HG03060 (cell line): ENCODE data around the gene ACOT11.
"Not testable (repeated sequence)": the region's sequence is repeated elsewhere in the genome, so short reads cannot be mapped to it uniquely, and the experiment has no call there.

Source experiments
- ATAC-seq: cut with Tn5 transposase; IDR thresholded peaks from one replicate; pipeline ENCODE4 v1.9.1; 2021; ENCODE audit warnings: low read depth, moderate number of reproducible peaks; ENCODE audit not compliant: unreplicated experiment

ACOT11 gene

GRCh38 chr1:54536656-54537055 lies 11.4 kb upstream of the ACOT11 start:
- ATAC-seq: not testable (repeated sequence)

DNA sequence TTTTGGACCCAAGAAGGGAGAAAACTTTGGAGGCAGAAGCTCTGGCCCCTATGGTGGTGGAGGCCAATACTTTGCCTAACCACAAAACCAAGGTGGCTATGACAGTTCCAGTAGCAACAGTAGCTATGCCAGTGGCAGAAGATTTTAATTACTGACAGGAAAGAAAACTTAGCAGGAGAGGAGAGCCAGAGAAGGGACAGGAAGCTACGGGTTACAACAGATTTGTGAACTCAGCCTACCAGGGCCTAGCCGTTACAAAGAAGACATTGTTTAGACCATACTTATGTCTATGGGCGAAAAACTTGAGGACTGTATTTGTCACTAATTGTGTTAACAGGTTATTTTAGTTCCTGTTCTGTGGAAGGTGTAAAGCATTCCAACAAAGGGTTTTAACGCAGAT lies 10.4 kb upstream of the ACOT11 start:
- ATAC-seq: no peak

GRCh38 chr1:54538538-54538937 lies 9.5 kb upstream of the ACOT11 start:
- no peak for ATAC-seq

- ATAC-seq: no peak
Measured at GRCh38 chr1:54540582-54541295, 7.3 kb upstream of the ACOT11 start.

DNA sequence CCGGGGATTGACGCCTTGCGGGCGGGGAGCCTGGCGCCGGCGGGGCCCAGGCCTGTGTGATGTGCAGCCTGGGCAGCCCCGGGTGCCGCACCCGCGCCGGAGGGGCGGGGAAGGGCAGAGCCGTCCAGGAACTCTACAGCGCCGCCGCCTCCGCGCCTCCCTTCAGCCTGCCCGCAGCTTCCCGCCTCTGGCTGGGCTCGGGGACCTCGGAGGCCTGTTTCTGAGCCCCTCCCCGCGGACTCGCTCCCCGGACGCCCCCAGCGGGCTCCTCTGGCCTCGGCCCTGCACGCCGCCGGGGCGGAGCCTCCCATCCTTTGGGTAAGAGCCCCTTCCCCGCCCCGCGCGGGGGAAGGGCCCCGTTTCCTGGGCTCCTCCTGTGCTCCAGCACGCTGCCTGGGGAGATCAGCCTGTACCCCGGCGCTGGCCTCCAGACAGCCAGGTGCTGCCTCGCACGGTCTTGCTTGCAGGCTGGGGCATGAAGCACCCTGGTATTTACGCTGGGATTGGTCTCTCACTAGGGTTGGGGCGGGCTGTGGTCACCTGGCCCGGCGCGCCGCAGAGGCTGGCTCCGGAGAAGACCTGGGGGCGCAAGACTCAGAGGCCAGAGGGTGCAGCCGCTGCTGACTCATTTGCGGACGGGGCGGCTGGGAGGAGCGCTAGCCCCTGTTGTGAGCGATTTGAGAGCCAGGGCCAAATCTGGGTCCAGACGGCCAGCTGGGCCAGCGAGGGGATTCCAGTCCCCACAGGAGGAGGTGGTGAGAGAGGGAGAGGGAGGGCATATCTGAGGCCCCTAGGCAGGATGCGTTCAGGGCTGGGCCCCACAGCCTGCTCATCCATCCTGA lies 5.7 kb upstream of the ACOT11 start:
- no peak for ATAC-seq

DNA sequence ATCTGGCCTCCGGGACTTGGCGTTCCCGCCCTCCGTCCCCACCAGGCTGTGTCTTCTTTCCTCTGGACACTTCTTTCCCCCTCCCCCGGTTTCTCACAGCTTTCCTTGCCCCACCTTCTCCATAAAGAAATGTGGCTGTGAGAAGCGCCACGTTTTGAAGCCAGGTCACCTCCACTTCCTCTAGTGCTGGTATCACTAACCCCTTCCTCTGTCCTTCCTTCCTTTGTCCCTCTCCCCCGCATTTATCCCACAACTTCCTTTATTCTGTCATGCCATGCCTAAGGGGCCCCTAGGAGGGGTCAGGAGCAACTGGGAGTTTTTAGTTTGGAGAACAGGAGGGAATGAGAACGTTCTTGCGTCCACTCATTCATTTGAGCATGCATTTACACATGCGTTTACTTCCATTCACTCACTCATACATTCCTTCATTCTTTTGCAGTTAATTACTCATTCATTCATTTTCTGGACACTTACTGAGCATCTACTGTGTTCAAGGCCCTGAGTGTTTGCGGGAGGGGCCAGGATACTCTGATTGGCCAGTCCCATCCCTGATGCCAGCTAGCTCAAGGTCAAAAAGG lies 5.0 kb upstream of the ACOT11 start:
- ATAC-seq: no peak

- no peak for ATAC-seq
Measured at GRCh38 chr1:54543729-54544496, 4.1 kb upstream of the ACOT11 start.

DNA sequence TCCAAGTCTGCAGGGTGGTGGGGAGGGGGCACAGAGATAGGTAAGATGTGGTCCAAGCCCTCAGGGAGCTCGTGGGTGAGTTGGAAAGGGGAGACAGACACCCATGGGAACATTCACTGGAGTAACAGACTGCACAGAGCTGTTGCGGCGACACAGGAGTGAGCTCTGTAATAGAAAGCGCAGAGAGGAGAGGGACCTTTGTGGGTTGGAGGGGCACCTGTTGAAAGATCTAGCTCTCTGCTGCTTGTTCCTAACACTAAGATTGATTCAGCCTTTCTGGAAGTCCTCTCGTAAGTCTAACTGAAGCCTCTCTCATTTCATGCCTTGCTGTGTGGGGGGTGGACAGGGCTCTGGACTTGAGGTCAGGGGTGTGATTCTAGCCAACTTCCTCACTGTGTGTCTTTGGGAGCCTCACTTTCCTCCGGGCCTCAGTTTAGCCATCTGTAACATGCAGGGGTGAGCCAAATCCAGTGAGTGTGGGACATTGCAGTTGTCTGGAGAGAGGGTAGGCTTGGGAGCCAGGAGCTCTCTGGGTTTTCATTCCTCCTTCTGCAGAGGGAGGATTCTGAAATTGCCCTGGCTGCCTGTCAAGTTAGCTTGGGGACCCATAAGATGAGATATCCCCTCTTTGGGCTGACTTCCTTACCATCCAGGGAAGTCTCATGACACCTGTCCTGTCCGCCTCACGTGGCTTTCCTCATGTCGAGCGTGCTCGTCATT lies 2.0 kb upstream of the ACOT11 start:
- no peak for ATAC-seq

DNA sequence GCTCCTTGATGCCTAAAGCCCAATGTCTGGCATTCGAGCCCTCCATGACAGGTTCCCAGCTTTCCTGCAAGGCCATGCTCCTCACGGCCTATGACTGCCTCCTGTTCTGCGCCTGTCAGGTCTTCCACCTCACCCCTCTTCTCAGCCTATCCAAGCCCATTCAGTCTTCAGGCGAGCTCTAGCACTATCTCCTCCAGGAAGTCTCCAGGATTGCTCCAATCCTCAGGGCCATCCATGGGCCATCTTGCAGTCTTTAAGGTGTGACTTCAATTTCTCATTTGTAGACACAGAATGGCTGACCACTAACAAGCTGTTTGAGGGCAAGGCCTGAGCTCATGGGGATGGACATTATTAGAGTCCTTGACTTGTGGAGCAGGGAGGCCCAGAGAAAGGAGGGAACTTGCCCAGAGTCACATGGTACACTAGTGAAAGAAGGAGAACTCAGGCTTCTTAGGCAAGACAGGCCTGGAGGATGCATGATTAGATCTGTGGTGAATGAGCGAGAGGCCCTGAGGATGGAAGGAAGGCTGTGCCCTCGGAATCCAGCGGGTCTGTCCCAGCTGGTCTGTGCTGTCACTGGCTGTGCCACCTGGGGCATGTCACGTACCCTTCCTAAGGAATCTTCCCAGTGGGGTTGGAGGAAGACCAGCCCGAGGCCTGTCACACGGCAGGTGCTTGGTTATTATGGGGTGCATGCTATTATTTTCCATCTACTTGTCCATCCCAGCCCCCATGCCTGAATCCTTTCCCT lies 1.2 kb upstream of the ACOT11 start:
- no peak for ATAC-seq

- ATAC-seq: no peak
Measured at GRCh38 chr1:54548389-54549044, 489 bp downstream of the ACOT11 start.

DNA sequence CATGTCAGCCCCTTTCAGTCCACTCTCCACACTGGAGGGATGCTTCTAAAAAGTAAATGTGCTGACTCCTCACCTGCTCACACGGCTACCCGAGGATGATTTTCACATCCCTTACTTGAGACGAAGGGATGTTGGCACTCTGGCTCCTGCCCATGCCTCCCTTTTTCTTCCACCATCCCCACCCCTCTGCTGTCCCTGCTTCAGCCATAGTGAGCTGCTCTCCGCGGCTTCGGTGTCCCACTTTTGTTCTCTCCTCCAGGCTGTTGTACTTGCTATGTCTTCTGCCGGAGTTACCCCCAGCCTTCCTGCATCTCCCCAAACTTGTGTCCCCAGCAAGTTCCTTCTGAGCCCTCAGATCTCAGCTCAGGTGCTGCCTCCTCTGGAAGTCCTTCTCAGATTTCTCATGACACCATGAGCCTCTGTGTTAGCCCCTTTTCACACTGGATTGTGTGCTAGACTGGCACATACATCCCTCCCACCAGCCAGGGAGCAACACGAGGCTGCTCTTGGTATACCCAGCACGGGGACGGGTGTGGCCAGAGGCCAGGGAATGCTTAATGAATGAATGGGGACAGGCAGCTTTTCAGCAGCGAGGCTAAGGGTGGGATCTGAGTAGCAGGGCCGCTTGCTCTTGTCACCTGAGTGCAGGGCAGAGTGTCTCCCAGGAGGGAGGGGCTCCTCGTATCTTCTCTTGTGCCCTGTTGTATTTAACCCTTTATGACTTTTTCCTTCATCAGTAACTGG lies 1.3 kb downstream of the ACOT11 start:
- ATAC-seq: no peak

DNA sequence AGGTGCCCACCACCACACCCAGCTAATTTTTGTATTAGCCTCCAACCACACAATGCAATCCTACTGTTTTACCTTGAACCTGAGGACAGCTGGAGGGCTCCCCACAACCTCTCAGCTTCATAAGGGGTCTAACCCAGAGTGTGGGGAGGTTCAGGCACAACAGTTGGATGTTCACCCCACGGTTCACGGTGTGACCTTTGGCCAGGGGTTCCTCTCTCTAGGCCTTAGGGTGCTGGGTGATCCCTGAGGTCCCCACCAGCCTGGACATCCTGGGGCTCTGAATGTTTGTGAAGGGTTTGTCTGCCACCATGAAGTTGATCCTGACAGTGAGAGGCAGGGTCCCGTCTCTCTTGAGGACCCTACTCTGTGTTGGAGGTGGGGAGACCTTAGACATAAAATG lies 3.9 kb downstream of the ACOT11 start:
- no peak for ATAC-seq

- ATAC-seq: no peak
Measured at GRCh38 chr1:54553602-54554313, 5.7 kb downstream of the ACOT11 start.

- ATAC-seq: no peak
Measured at GRCh38 chr1:54556110-54556509, 8.1 kb downstream of the ACOT11 start.

GRCh38 chr1:54557671-54558355 lies 9.8 kb downstream of the ACOT11 start:
- no peak for ATAC-seq

DNA sequence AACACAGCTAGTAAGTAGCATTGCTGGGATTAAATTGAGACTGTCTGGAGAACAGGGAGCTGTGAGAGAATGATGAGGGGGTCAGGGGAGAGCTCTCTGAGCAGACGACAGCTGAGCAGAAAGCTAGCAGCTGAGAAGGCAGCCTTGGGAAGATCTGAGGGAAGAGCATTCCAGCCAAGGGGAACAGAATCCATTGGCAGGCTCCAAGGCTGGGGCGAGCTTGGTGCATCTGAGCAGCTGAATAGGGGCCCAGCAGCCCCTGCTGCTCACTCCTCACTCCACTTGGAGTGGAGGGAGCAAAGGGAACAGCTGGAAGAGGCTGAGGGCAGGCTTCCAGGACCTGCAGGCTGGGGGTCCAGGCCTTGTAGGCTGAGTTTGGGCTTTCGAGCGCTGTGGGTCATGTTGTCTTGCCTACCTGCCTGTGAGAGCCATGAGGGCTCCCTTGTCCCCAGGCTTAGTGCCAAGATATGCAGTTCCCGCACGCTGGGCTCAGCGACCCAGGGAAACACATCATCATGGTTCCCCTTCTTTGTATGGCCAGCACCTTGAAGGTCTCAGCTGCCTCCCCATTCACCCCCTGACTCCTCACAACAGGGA lies 10.5 kb downstream of the ACOT11 start:
- ATAC-seq: no peak

GRCh38 chr1:54559111-54559548 lies 11.1 kb downstream of the ACOT11 start:
- ATAC-seq: no peak
